Measurements from ENCODE around the gene TMEM213.

Gene TMEM213

DNA sequence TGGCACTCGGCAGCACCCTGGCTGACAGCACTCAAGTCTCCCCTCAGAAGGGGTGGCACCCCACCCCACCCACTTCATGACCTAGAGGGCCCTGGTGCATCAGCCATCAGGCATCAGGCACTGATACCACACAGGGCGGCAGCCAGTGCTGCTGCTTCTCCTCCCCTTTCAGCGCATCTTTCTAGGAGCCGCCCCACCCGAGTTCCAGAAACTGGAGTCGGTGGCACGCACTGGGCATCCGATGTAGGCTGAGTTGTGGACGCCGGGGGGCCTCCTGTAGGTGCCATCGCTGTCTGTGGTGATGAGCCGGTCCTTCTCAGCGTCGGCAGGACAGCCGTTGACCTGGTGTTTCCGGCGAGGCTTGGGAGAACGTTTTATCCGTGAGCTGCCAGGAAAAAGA is 70.0 kb downstream of the TMEM213 start:
- TF ChIP-seq, protein P1, sequence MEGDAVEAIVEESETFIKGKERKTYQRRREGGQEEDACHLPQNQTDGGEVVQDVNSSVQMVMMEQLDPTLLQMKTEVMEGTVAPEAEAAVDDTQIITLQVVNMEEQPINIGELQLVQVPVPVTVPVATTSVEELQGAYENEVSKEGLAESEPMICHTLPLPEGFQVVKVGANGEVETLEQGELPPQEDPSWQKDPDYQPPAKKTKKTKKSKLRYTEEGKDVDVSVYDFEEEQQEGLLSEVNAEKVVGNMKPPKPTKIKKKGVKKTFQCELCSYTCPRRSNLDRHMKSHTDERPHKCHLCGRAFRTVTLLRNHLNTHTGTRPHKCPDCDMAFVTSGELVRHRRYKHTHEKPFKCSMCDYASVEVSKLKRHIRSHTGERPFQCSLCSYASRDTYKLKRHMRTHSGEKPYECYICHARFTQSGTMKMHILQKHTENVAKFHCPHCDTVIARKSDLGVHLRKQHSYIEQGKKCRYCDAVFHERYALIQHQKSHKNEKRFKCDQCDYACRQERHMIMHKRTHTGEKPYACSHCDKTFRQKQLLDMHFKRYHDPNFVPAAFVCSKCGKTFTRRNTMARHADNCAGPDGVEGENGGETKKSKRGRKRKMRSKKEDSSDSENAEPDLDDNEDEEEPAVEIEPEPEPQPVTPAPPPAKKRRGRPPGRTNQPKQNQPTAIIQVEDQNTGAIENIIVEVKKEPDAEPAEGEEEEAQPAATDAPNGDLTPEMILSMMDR (IDR thresholded peaks at IDR 0.05; ENCODE audit: borderline replicate concordance, extremely low read depth, low read length, poor library complexity, severe bottlenecking), result no peak
- TF ChIP-seq EZH2 (IDR thresholded peaks at IDR 0.05; ENCODE audit: borderline replicate concordance, low read depth, low read length, severe bottlenecking), result no peak
- no peak overlapping the region for H2AFZ ChIP-seq (ENCODE audit: low read depth, low read length)
- H3K4me3 ChIP-seq (ENCODE audit: low read depth in 1 of 2, low read length in 2 of 2), result no peak overlapping the region
- H3K4me2 ChIP-seq (ENCODE audit: insufficient read depth, low read length), result no peak overlapping the region
- H4K20me1 ChIP-seq (ENCODE audit: insufficient read depth, low read length), result no peaks in the 10 kb centered on the region
- H3K9me3 ChIP-seq (ENCODE audit: insufficient read depth, low read length, severe bottlenecking), result no peaks in the 10 kb centered on the region
- H3K9ac ChIP-seq (ENCODE audit: low read depth, low read length), result no peak overlapping the region
- H3K27me3 ChIP-seq (ENCODE audit: insufficient read depth, low read length, poor library complexity), result no peaks in the 10 kb centered on the region
- ATAC-seq (ENCODE audit: insufficient read depth, low read depth) (no peak), DNase-seq (no peak)
- H3K27ac ChIP-seq (ENCODE audit: low read length), result no peak overlapping the region
- H3K36me3 ChIP-seq (ENCODE audit: insufficient read depth, low read length), result 0 out of 2 replicates have a peak, but pooled peaks cover 7% of the 10 kb centered on the region
- H3K4me1 ChIP-seq (ENCODE audit: insufficient read depth, low read length), result no peaks in the 10 kb centered on the region
- H3K79me2 ChIP-seq (ENCODE audit: insufficient read depth, low read length), result no peaks in the 10 kb centered on the region

DNA sequence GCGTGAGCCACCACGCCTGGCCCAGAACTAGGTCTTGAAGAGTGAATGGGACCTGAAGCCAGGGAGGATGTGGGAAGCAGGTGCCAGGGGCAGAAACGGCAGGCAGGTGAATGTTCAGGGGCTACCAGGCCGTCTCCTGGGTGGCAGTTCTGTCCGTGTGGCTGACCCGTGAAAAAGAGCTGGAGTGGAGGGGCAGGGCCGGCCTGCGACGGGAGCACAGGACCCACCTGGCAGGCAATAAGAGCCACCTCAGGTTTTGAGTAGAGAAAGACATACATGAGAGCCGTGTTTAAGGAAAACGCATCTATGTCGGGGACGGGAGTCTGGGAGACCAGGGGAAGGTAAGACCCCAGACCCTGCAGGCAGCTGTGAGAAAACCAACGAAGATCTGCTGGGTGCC is 70.9 kb downstream of the TMEM213 start:
- H3K9me3 ChIP-seq (ENCODE audit: insufficient read depth, low read length, severe bottlenecking), result no peaks in the 10 kb centered on the region
- TF ChIP-seq, protein P1 (IDR thresholded peaks at IDR 0.05; ENCODE audit: borderline replicate concordance, extremely low read depth, low read length, poor library complexity, severe bottlenecking), result no peak
- no peak for TF ChIP-seq EZH2 (IDR thresholded peaks at IDR 0.05; ENCODE audit: borderline replicate concordance, low read depth, low read length, severe bottlenecking)
- no peak for ATAC-seq (ENCODE audit: insufficient read depth, low read depth)

DNA sequence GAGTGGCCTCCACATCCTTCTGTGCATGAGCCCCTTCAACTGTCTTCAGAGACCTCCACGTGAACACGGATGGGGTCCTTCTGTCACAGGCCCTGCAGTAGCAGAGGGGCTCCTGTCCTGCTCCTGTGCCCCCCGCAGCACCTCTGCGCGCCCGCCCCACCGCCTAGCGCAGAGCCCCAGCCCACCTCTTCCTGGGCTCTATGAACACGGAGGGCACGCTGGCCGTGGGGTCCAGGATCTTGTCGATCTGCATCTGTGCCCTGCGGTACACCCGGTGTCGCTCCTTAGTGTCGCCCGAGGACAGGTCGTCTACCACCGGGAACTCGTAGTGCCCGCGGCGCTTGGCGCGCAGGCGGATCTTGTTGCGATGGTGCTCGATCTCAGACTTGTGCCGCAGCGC is 71.6 kb downstream of the TMEM213 start:
- Histone ChIP-seq H3K4me3 (ENCODE audit: low read depth in 1 of 2, low read length in 2 of 2) (no peak overlapping the region), H3K9ac (ENCODE audit: low read depth, low read length) (no peak overlapping the region), H3K27me3 (ENCODE audit: insufficient read depth, low read length, poor library complexity) (no peaks in the 10 kb centered on the region), H3K79me2 (ENCODE audit: insufficient read depth, low read length) (no peaks in the 10 kb centered on the region), H3K36me3 (ENCODE audit: insufficient read depth, low read length) (0 out of 2 replicates have a peak, but pooled peaks cover 7% of the 10 kb centered on the region), H4K20me1 (ENCODE audit: insufficient read depth, low read length) (no peaks in the 10 kb centered on the region), H3K27ac (ENCODE audit: low read length) (no peak overlapping the region), H3K9me3 (ENCODE audit: insufficient read depth, low read length, severe bottlenecking) (no peaks in the 10 kb centered on the region), H3K4me2 (ENCODE audit: insufficient read depth, low read length) (no peak overlapping the region), H2AFZ (ENCODE audit: low read depth, low read length) (no peak overlapping the region), H3K4me1 (ENCODE audit: insufficient read depth, low read length) (no peaks in the 10 kb centered on the region)
- TF ChIP-seq EZH2 (IDR thresholded peaks at IDR 0.05; ENCODE audit: borderline replicate concordance, low read depth, low read length, severe bottlenecking), result no peak
- DNase-seq, result no peak
- ATAC-seq (ENCODE audit: insufficient read depth, low read depth), result no peak

More for the DNA sequence above, 70.9 kb downstream of the TMEM213 start:
- no peaks in the 10 kb centered on the region for H3K79me2 ChIP-seq (ENCODE audit: insufficient read depth, low read length)
- H4K20me1 ChIP-seq (ENCODE audit: insufficient read depth, low read length), result no peaks in the 10 kb centered on the region
- DNase-seq, result no peak
- 0 out of 2 replicates have a peak, but pooled peaks cover 7% of the 10 kb centered on the region for H3K36me3 ChIP-seq (ENCODE audit: insufficient read depth, low read length)
- H3K9ac ChIP-seq (ENCODE audit: low read depth, low read length), result no peak overlapping the region
- H3K4me3 ChIP-seq (ENCODE audit: low read depth in 1 of 2, low read length in 2 of 2), result no peak overlapping the region
- no peak overlapping the region for H3K4me2 ChIP-seq (ENCODE audit: insufficient read depth, low read length)
- no peaks in the 10 kb centered on the region for H3K27me3 ChIP-seq (ENCODE audit: insufficient read depth, low read length, poor library complexity)
- no peak overlapping the region for H3K27ac ChIP-seq (ENCODE audit: low read length)
- H3K4me1 ChIP-seq (ENCODE audit: insufficient read depth, low read length), result no peaks in the 10 kb centered on the region
- no peak overlapping the region for H2AFZ ChIP-seq (ENCODE audit: low read depth, low read length)

- no peak overlapping the region for H3K4me3 ChIP-seq (ENCODE audit: low read depth in 1 of 2, low read length in 2 of 2)
- H3K27ac ChIP-seq (ENCODE audit: low read length), result no peak overlapping the region
- no peak overlapping the region for H2AFZ ChIP-seq (ENCODE audit: low read depth, low read length)
- ATAC-seq (ENCODE audit: insufficient read depth, low read depth) (no peak), DNase-seq (no peak)
- H3K27me3 ChIP-seq (ENCODE audit: insufficient read depth, low read length, poor library complexity), result no peaks in the 10 kb centered on the region
- peaks cover 11% of the 10 kb centered on the region for H3K4me1 ChIP-seq (ENCODE audit: insufficient read depth, low read length)
- H3K9me3 ChIP-seq (ENCODE audit: insufficient read depth, low read length, severe bottlenecking), result no peaks in the 10 kb centered on the region
- no peak for TF ChIP-seq EZH2 (IDR thresholded peaks at IDR 0.05; ENCODE audit: borderline replicate concordance, low read depth, low read length, severe bottlenecking)
- TF ChIP-seq, protein P1 (IDR thresholded peaks at IDR 0.05; ENCODE audit: borderline replicate concordance, extremely low read depth, low read length, poor library complexity, severe bottlenecking), result no peak
- no peaks in the 10 kb centered on the region for H4K20me1 ChIP-seq (ENCODE audit: insufficient read depth, low read length)
- H3K9ac ChIP-seq (ENCODE audit: low read depth, low read length), result no peak overlapping the region
- H3K79me2 ChIP-seq (ENCODE audit: insufficient read depth, low read length), result no peaks in the 10 kb centered on the region
- H3K4me2 ChIP-seq (ENCODE audit: insufficient read depth, low read length), result no peak overlapping the region
- 0 out of 2 replicates have a peak, but pooled peaks cover 7% of the 10 kb centered on the region for H3K36me3 ChIP-seq (ENCODE audit: insufficient read depth, low read length)
Observed at GRCh38 chr7:138871065-138871813, 73.4 kb downstream of the TMEM213 start.

Data from DND-41 (cell line).